H1 (cell line): ENCODE measurements around the gene PHC2. TPM values are rescaled to one million over a fixed set of nuclear protein-coding genes. Genes with fewer than 3 reads are reported as not detected.

ENCODE experiments used
- CTCF ChIA-PET: fragments of 300-600 bp; sonication (Branson Sonifier 250); formaldehyde crosslinking; loops from one replicate; lab custom pipeline; 2021; ENCODE audit not compliant: partially characterized antibody; lab: Charles Lee
- POLR2A ChIA-PET: fragments of 300-600 bp; sonication (Branson Sonifier 250); formaldehyde crosslinking; loops from one replicate; lab custom pipeline; 2021; ENCODE audit warnings: inconsistent platforms; ENCODE audit not compliant: partially characterized antibody; lab: Charles Lee
- DNase-seq, 2 experiments: peaks; one replicate each; pipeline versions ENCODE4 v3.0.0 to v3.0.0-alpha.2; 2010 to 2022; ENCODE audit warnings: low spot score in 2 of 2, low read depth in 1 of 2, mixed read lengths in 1 of 2
- FAIRE-seq: peaks from 2 replicates; lab custom pipeline; 2011; peaks lifted over from hg19 to GRCh38; lab: Jason Lieb, UNC
- H2AFZ ChIP-seq: 2 replicates; pipeline ENCODE4 v1.8.1; 2012; ENCODE audit warnings: low read length, inconsistent platforms
- H2AK5ac ChIP-seq: 2 replicates; pipeline ENCODE4 v1.6.1; 2013; ENCODE audit warnings: low read depth, low read length
- H2BK120ac ChIP-seq: replicated peaks from 2 replicates; pipeline ENCODE3; 2013; ENCODE audit warnings: low read depth, low read length, inconsistent platforms
- H2BK12ac ChIP-seq: 2 replicates; pipeline ENCODE4 v1.6.1; 2013; ENCODE audit warnings: low read depth, low read length
- H2BK15ac ChIP-seq: 2 replicates; pipeline ENCODE4 v1.6.1; 2013; ENCODE audit warnings: low read length
- H2BK20ac ChIP-seq: 2 replicates; pipeline ENCODE4 v1.6.1; 2013; ENCODE audit warnings: low read length
- H2BK5ac ChIP-seq: 2 replicates; pipeline ENCODE4 v1.6.1; 2013; ENCODE audit warnings: low read depth, low read length
- H3K14ac ChIP-seq: 2 replicates; pipeline ENCODE4 v1.6.1; 2013; ENCODE audit warnings: inconsistent platforms; ENCODE audit not compliant: insufficient read length
- H3K18ac ChIP-seq: 2 replicates; pipeline ENCODE4 v1.6.1; 2013; ENCODE audit warnings: low read length; ENCODE audit errors: extremely low read depth
- H3K23ac ChIP-seq: 2 replicates; pipeline ENCODE4 v1.6.1; 2013; ENCODE audit warnings: inconsistent platforms; ENCODE audit not compliant: insufficient read length
- H3K23me2 ChIP-seq: 2 replicates; pipeline ENCODE4 v1.6.1; 2013; ENCODE audit warnings: low read depth, low read length
- H3K27ac ChIP-seq: 2 replicates; pipeline ENCODE4 v1.6.1; 2011; ENCODE audit warnings: low read depth, low read length, inconsistent platforms
- H3K27me3 ChIP-seq, 4 experiments: replicated peaks in 1 of 4; 1 replicate in 1 of 4; 2 replicates in 3 of 4; pipeline versions ENCODE4 v1.6.1 to v1.8.1; 2011 to 2013; ENCODE audit warnings: low read length in 3 of 4, mild to moderate bottlenecking in 3 of 4, inconsistent platforms in 2 of 4, mixed read lengths in 2 of 4, moderate library complexity in 1 of 4; ENCODE audit not compliant: control insufficient read depth in 3 of 4, insufficient read depth in 3 of 4; ENCODE audit errors: extremely low read depth in 1 of 4
- H3K36me3 ChIP-seq, 4 experiments: 2 replicates each; pipeline versions ENCODE4 v1.6.1 to v1.8.1; 2011 to 2013; ENCODE audit warnings: mild to moderate bottlenecking in 4 of 4, low read length in 3 of 4, moderate library complexity in 2 of 4, control low read depth in 1 of 4, inconsistent platforms in 1 of 4; ENCODE audit not compliant: insufficient read depth in 4 of 4, control insufficient read depth in 2 of 4
- H3K4ac ChIP-seq: replicated peaks from 2 replicates; pipeline ENCODE3; 2013; ENCODE audit warnings: low read length, low read depth, mixed read lengths, inconsistent platforms; ENCODE audit not compliant: insufficient read length
- H3K4me1 ChIP-seq, 4 experiments: replicated peaks in 1 of 4; 1 replicate in 1 of 4; 2 replicates in 3 of 4; pipeline versions ENCODE4 v1.6.1 to v1.8.1; 2011 to 2013; ENCODE audit warnings: low read length in 3 of 4, inconsistent platforms in 2 of 4, mixed read lengths in 1 of 4; ENCODE audit not compliant: insufficient read depth in 4 of 4, control insufficient read depth in 3 of 4
- H3K4me2 ChIP-seq, 2 experiments: 2 replicates each; pipeline versions ENCODE4 v1.6.1 to v1.8.1; 2011 to 2013; ENCODE audit warnings: low read depth in 2 of 2, low read length in 2 of 2, control low read depth in 1 of 2, inconsistent platforms in 1 of 2, mild to moderate bottlenecking in 1 of 2; ENCODE audit not compliant: insufficient read depth in 1 of 2
- H3K4me3 ChIP-seq, 4 experiments: fragments of 200-600, 300-600 bp in 1 of 4; sonication (generic), shearing (Covaris generic), sonication (Bioruptor Twin) in 1 of 4; 2 replicates each; pipeline versions ENCODE4 v1.5.1 to v1.8.1; 2011 to 2016; ENCODE audit warnings: low read length in 4 of 4, low read depth in 3 of 4, control low read depth in 2 of 4, inconsistent platforms in 2 of 4, mild to moderate bottlenecking in 2 of 4, mixed read lengths in 1 of 4, moderate library complexity in 1 of 4; ENCODE audit not compliant: insufficient read depth in 2 of 4; ENCODE audit errors: extremely low read depth in 1 of 4
- H3K56ac ChIP-seq: replicated peaks from 2 replicates; pipeline ENCODE3; 2013; ENCODE audit warnings: low read depth, mild to moderate bottlenecking, mixed read lengths, low read length, inconsistent platforms; ENCODE audit not compliant: insufficient read length
- H3K79me1 ChIP-seq: 2 replicates; pipeline ENCODE4 v1.6.1; 2013; ENCODE audit warnings: low read depth, low read length, control low read depth
- H3K79me2 ChIP-seq, 2 experiments: 2 replicates each; pipeline versions ENCODE4 v1.6.1 to v1.8.1; 2012 to 2013; ENCODE audit warnings: low read length in 2 of 2, mild to moderate bottlenecking in 2 of 2, inconsistent platforms in 1 of 2; ENCODE audit not compliant: insufficient read depth in 2 of 2, control insufficient read depth in 1 of 2
- H3K9ac ChIP-seq, 4 experiments: replicated peaks in 1 of 4; 1 replicate in 1 of 4; 2 replicates in 3 of 4; pipeline versions ENCODE4 v1.6.1 to v1.8.1; 2011 to 2013; ENCODE audit warnings: low read depth in 3 of 4, low read length in 3 of 4, control low read depth in 2 of 4, mild to moderate bottlenecking in 2 of 4, moderate library complexity in 2 of 4, inconsistent platforms in 1 of 4; ENCODE audit errors: extremely low read depth in 1 of 4
- H3K9me3 ChIP-seq, 2 experiments: 2 replicates each; pipeline versions ENCODE4 v1.6.1 to v1.8.1; 2012 to 2013; ENCODE audit warnings: mild to moderate bottlenecking in 2 of 2, moderate library complexity in 2 of 2, control low read depth in 1 of 2, inconsistent platforms in 1 of 2, low read depth in 1 of 2, low read length in 1 of 2, mixed read lengths in 1 of 2; ENCODE audit not compliant: insufficient read depth in 2 of 2
- H4K20me1 ChIP-seq, 2 experiments: replicated peaks in 1 of 2; 2 replicates each; pipeline versions ENCODE3 to v1.8.1; 2011 to 2013; ENCODE audit warnings: inconsistent platforms in 2 of 2, low read length in 2 of 2, mild to moderate bottlenecking in 1 of 2; ENCODE audit not compliant: insufficient read depth in 2 of 2, control insufficient read depth in 1 of 2
- H4K5ac ChIP-seq: 2 replicates; pipeline ENCODE4 v1.6.1; 2013; ENCODE audit warnings: low read length, low read depth, mixed read lengths, inconsistent platforms; ENCODE audit not compliant: insufficient read length
- H4K8ac ChIP-seq: 2 replicates; pipeline ENCODE4 v1.8.0; 2013; ENCODE audit warnings: mild to moderate bottlenecking, moderate library complexity, low read length, inconsistent platforms; ENCODE audit not compliant: insufficient read depth; ENCODE audit errors: extremely low read depth
- H4K91ac ChIP-seq: replicated peaks from 2 replicates; pipeline ENCODE3; 2013; ENCODE audit warnings: low read length, mixed read lengths, inconsistent platforms; ENCODE audit not compliant: insufficient read length
- ASH2L ChIP-seq: fragments of 200-600, 300-600 bp; sonication (generic); IDR thresholded peaks from one replicate; pipeline ENCODE4 v1.7.1; 2017; ENCODE audit warnings: low read length
- FOSL1 ChIP-seq: IDR thresholded peaks from 2 replicates; pipeline ENCODE4 v1.6.1; 2011; ENCODE audit warnings: mild to moderate bottlenecking, low read depth, low read length, moderate library complexity; ENCODE audit not compliant: insufficient read depth
- POLR2A ChIP-seq, 2 experiments: IDR thresholded peaks; 1 replicate in 1 of 2; 2 replicates in 1 of 2; pipeline ENCODE4 v1.6.1; 2011; ENCODE audit warnings: low read depth in 2 of 2, low read length in 2 of 2, mild to moderate bottlenecking in 2 of 2; ENCODE audit errors: control extremely low read depth in 1 of 2
- WGBS, 2 experiments: shearing (Covaris generic) in 1 of 2; methylation state at CpG; one replicate each; pipeline versions ENCODE4 v1.1.6 to v1.1.7; 2013 to 2015; ENCODE audit warnings: low lambda C conversion rate in 2 of 2, mixed read lengths in 2 of 2, inconsistent platforms in 1 of 2, low coverage in 1 of 2, missing lambda C conversion rate in 1 of 2; ENCODE audit not compliant: insufficient replicate concordance in 2 of 2, insufficient coverage in 1 of 2, insufficient read length in 1 of 2; ENCODE audit errors: extremely low coverage in 1 of 2, missing lambda C conversion rate in 1 of 2; 5-methylcytosine and 5-hydroxymethylcytosine counted together
- polyA plus RNA-seq, 7 experiments: library from polyadenylated mRNA; depleted of rRNA in 3 of 7; stranded (reverse) in 5 of 7; unstranded in 2 of 7; fragments of >200 nt in 5 of 7; fragments of 200-250 nt in 2 of 7; gene quantifications; 1 replicate in 5 of 7; 2 replicates in 1 of 7; 4 replicates in 1 of 7; pipeline versions ENCODE4 v1.2.1 to v1.2.3, GENCODE V29; 2011 to 2013; ENCODE audit warnings: missing spikeins in 2 of 7, mixed read lengths in 2 of 7
- total RNA-seq: library from RNA; stranded (reverse); fragmentation: NEBNext Ultra II Directional; extraction: Animal tissue kit (Norgen Biotek cat#: 25700); gene quantifications from 2 replicates; pipeline ENCODE4 v1.2.1, GENCODE V29; 2021

The PHC2 gene
- total and polyA plus RNA-seq, 2 of the 8 experiments (the other 6 are each of a cell fraction or from before 2014, with no cell fraction given), result 5.6 to 14.2 TPM

DNA sequence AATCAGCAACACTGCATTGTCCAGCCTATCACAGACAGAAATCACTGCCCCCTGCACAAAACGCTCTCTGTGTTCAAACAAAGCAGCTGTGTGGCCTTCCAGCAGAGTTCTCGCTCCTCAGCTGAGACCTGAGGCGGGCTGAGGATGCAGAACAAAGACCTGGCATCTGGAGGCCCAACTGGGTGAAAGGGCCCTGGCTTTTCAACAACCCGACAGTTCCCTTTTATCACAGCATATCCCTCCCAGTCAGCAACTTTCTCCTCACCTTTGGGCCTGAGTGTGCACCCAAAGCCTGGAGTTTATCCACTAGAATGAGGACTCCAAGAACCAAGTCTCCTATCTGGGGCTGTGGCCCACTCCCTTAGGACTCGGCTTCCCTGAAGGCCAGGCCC is 67.4 kb downstream of the PHC2 start:
- POLR2A ChIA-PET, result interaction anchor here (0.8 to 1.8 kb wide), 6 partner anchors 10 to 95 kb away, joined by 3 to 5 read pairs (median 4); no protein-coding TSS in a partner anchor

More for the DNA sequence above, 67.4 kb downstream of the PHC2 start:
- FAIRE-seq (peak; percentile 24), DNase-seq (no peak)
- TF ChIP-seq POLR2A (IDR thresholded peaks at IDR 0.05; ENCODE audit: control extremely low read depth in 1 of 2, low read depth in 2 of 2, low read length in 2 of 2) (no peak), ASH2L (peak; percentile 36), FOSL1 (no peak)
- H4K8ac ChIP-seq, result no peak overlapping the region; the same call in 1 of the 2 replicates
- H3K9ac ChIP-seq, result 0 out of 7 replicates have a peak overlapping the region, but pooled peaks of 2 of the 4 experiments have one; percentile 14 to 39
- H3K14ac ChIP-seq, result no peak overlapping the region
- no peaks in the 10 kb centered on the region for H3K79me2 ChIP-seq
- H3K79me1 ChIP-seq, result no peaks in the 10 kb centered on the region
- CTCF ChIA-PET, result interaction anchor here (0.6 to 10.1 kb wide), 15 partner anchors 9 to 261 kb away, joined by 3 to 180 read pairs (median 4); partner anchors contain the start of genes A3GALT2 and ZSCAN20
- H2BK20ac ChIP-seq, result peak overlapping the region; percentile 10; the same call in 1 of the 2 replicates
- no peak overlapping the region for H3K23ac ChIP-seq
- no peak overlapping the region for H3K27ac ChIP-seq
- H2BK5ac ChIP-seq, result 0 out of 2 replicates have a peak overlapping the region, but pooled peaks have one; percentile 13
- H2BK120ac ChIP-seq, result peak overlapping the region; percentile 1
- H3K4me2 ChIP-seq, result peak overlapping the region; percentile 57 to 66
- H3K27me3 ChIP-seq, result peaks cover 0 to 5% (median under 1%) of the 10 kb centered on the region in 4 experiments; a peak in 3 of 7 replicates
- H3K56ac ChIP-seq, result no peak overlapping the region
- H3K36me3 ChIP-seq, result no peaks in the 10 kb centered on the region
- H3K4me1 ChIP-seq, result peaks cover 17 to 38% (median 20%) of the 10 kb centered on the region in 4 experiments
- peak overlapping the region; percentile 54 for H3K18ac ChIP-seq
- no peaks in the 10 kb centered on the region for H4K20me1 ChIP-seq
- 0 out of 2 replicates have a peak overlapping the region, but pooled peaks have one; percentile 76 for H2BK15ac ChIP-seq
- H2BK12ac ChIP-seq, result no peak overlapping the region
- H4K5ac ChIP-seq, result no peak overlapping the region
- H4K91ac ChIP-seq, result no peak overlapping the region
- H3K4me3 ChIP-seq, result peak overlapping the region in 3 of 4 experiments; percentile 5 to 41 (median 10); a peak in 4 of 8 replicates
- no peak overlapping the region for H2AK5ac ChIP-seq
- H3K9me3 ChIP-seq, result no peaks in the 10 kb centered on the region
- peaks cover 2% of the 10 kb centered on the region; the same call in 1 of the 2 replicates for H3K23me2 ChIP-seq
- peak overlapping the region; percentile 25; the same call in 1 of the 2 replicates for H2AFZ ChIP-seq
- WGBS, 2 experiments, result 69% methylated on average over 4 of the region's 5 CpGs; no CpG with 5 or more reads in 1 of the 2 experiments
- no peak overlapping the region for H3K4ac ChIP-seq
